A673 (cell line): Measurements from ENCODE around the gene MDN1. TPM values are rescaled to one million over a fixed set of nuclear protein-coding genes. Genes with fewer than 3 reads are reported as not detected.

Source experiments
- BruUV-seq: library from RNA; stranded (reverse); fragments of 400-500 nt; replicated peaks from 2 replicates; lab custom pipeline; 2021; lab: Mats Ljungman, UMichigan
- CTCF ChIA-PET: fragments of 300-600 bp; sonication (Branson Sonifier 250); formaldehyde crosslinking; loops from one replicate; lab custom pipeline; 2022; ENCODE audit warnings: antibody characterized with exemption; lab: Charles Lee
- POLR2A ChIA-PET: fragments of 300-600 bp; sonication (Branson Sonifier 250); formaldehyde crosslinking; loops from one replicate; lab custom pipeline; 2022; ENCODE audit warnings: antibody characterized with exemption; ENCODE audit not compliant: low non-redundant PET; lab: Charles Lee
- DNase-seq: peaks from one replicate; pipeline ENCODE4 v3.0.0-alpha.2; 2015; ENCODE audit warnings: low spot score
- H3K27ac ChIP-seq: fragments of 200-600 bp; sonication (generic); 2 replicates; pipeline ENCODE4 v1.5.1; 2016; ENCODE audit warnings: mixed run types, low read depth, mild to moderate bottlenecking, mixed read lengths, antibody characterized with exemption, low read length; ENCODE audit not compliant: poor library complexity, severe bottlenecking
- H3K27me3 ChIP-seq: fragments of 200-600 bp; sonication (generic); replicated peaks from 2 replicates; pipeline ENCODE4 v1.6.1; 2017; ENCODE audit warnings: mixed run types, low read depth, mild to moderate bottlenecking, mixed read lengths, antibody characterized with exemption, low read length; ENCODE audit not compliant: insufficient read depth, poor library complexity
- H3K36me3 ChIP-seq: fragments of 200-600 bp; sonication (generic); 2 replicates; pipeline ENCODE4 v1.6.1; 2016; ENCODE audit warnings: mixed run types, mild to moderate bottlenecking, mixed read lengths, antibody characterized with exemption, low read length; ENCODE audit not compliant: insufficient read depth, poor library complexity, severe bottlenecking
- H3K4me1 ChIP-seq: fragments of 200-600 bp; sonication (generic); 2 replicates; pipeline ENCODE4 v1.6.1; 2017; ENCODE audit warnings: mixed run types, mild to moderate bottlenecking, mixed read lengths, antibody characterized with exemption, low read length; ENCODE audit not compliant: insufficient read depth, poor library complexity, severe bottlenecking
- H3K4me3 ChIP-seq: fragments of 200-600 bp; sonication (generic); 2 replicates; pipeline ENCODE4 v1.5.1; 2016; ENCODE audit warnings: low read depth, mixed run types, mild to moderate bottlenecking, mixed read lengths, low read length; ENCODE audit not compliant: poor library complexity, severe bottlenecking
- H3K9me3 ChIP-seq: fragments of 200-600 bp; sonication (generic); 2 replicates; pipeline ENCODE4 v1.6.1; 2016; ENCODE audit warnings: mixed run types, low read depth, mild to moderate bottlenecking, mixed read lengths, antibody characterized with exemption, low read length; ENCODE audit not compliant: poor library complexity, severe bottlenecking
- EZH2 ChIP-seq: fragments of 200-600 bp; sonication (generic); IDR thresholded peaks from 2 replicates; pipeline ENCODE4 v1.6.1; 2017; ENCODE audit warnings: borderline replicate concordance, low read depth, mild to moderate bottlenecking, mixed read lengths, antibody characterized with exemption, low read length; ENCODE audit not compliant: poor library complexity, severe bottlenecking
- intact Hi-C: fragments of 100-400 bp; cut with micrococcal nuclease; formaldehyde crosslinking; loops from one replicate; pipeline ENCODE4 v1.10.0; 2022; ENCODE audit not compliant: unreplicated experiment
- total RNA-seq: library from RNA; stranded (reverse); gene quantifications from 2 replicates; pipeline ENCODE4 v1.2.3, GENCODE V29; 2021
- TF ChIP-seq, protein P1 (sequence below): fragments of 300-800, 200-600 bp; sonication (generic); conservative IDR thresholded peaks from 2 replicates; pipeline ENCODE4 v1.5.1; 2017; ENCODE audit warnings: low read depth, mild to moderate bottlenecking, antibody characterized with exemption, low read length, moderate library complexity, mixed read lengths

Gene MDN1
- total RNA-seq, 1 experiment from 2014 or later, result 64.4 TPM

- CTCF ChIA-PET, result no interaction called here
- POLR2A ChIA-PET, result no interaction called here
- H3K4me1 ChIP-seq, result no peaks in the 10 kb centered on the region
- no peaks in the 10 kb centered on the region for H3K9me3 ChIP-seq
- H3K4me3 ChIP-seq, result no peak overlapping the region
- intact Hi-C loops, result no loop called here
- no peaks in the 10 kb centered on the region for H3K27me3 ChIP-seq
- DNase-seq, result no peak
- H3K27ac ChIP-seq, result no peak overlapping the region
- BruUV-seq, result no TSS peak
- no peak for TF ChIP-seq EZH2
- TF ChIP-seq, protein P1, sequence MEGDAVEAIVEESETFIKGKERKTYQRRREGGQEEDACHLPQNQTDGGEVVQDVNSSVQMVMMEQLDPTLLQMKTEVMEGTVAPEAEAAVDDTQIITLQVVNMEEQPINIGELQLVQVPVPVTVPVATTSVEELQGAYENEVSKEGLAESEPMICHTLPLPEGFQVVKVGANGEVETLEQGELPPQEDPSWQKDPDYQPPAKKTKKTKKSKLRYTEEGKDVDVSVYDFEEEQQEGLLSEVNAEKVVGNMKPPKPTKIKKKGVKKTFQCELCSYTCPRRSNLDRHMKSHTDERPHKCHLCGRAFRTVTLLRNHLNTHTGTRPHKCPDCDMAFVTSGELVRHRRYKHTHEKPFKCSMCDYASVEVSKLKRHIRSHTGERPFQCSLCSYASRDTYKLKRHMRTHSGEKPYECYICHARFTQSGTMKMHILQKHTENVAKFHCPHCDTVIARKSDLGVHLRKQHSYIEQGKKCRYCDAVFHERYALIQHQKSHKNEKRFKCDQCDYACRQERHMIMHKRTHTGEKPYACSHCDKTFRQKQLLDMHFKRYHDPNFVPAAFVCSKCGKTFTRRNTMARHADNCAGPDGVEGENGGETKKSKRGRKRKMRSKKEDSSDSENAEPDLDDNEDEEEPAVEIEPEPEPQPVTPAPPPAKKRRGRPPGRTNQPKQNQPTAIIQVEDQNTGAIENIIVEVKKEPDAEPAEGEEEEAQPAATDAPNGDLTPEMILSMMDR, result no peak
- H3K36me3 ChIP-seq, result peaks cover 88% of the 10 kb centered on the region
These were observed 141.1 kb downstream of the MDN1 start for GRCh38 chr6:89678531-89678930.

- DNase-seq, result no peak
- ChIA-PET CTCF (no interaction called here), POLR2A (no interaction called here)
- Histone ChIP-seq H3K4me3 (no peak overlapping the region), H3K27me3 (no peaks in the 10 kb centered on the region), H3K27ac (no peak overlapping the region), H3K4me1 (no peaks in the 10 kb centered on the region), H3K9me3 (no peaks in the 10 kb centered on the region), H3K36me3 (peaks cover 91% of the 10 kb centered on the region)
- intact Hi-C loops, result no loop called here
- TF ChIP-seq EZH2, result no peak
- BruUV-seq, result no TSS peak
These were observed 143.4 kb downstream of the MDN1 start for GRCh38 chr6:89675949-89676748.

DNA sequence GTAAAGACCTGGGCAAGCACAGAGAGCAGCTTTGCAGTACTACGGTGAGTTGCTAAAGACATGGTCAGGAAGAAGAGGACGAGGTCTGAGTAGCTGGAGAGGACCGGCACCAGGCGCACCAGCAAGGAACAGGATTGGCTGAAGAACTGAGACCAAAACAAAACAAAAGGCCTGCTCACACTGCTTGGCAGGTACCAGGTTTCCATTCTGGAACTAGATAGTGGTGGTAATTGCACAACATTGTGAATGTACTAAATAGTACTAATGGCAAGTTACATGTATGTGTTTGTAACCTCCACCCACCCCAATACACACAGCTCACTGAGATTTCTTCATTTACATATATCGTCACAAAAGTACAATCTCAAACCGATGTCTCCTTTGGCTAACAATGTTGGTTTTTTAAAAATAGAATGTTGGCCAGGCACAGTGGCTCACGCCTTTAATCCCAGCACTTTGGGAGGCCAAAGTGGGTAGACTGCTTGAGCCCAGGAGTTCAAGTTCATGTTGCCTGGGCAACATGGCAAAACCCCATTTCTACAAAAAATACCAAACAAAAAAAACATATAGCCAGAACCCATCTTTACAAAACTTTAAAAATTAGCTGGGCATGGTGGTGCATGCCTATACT, 148.5 kb downstream of the MDN1 start:
- POLR2A ChIA-PET, result no interaction called here
- DNase-seq, result no peak
- CTCF ChIA-PET, result no interaction called here
- no peak overlapping the region for H3K4me3 ChIP-seq
- no peaks in the 10 kb centered on the region for H3K9me3 ChIP-seq
- intact Hi-C loops, result no loop called here
- peaks cover 30% of the 10 kb centered on the region for H3K4me1 ChIP-seq
- no TSS peak for BruUV-seq
- TF ChIP-seq, protein P1, result no peak
- no peak for TF ChIP-seq EZH2
- H3K27me3 ChIP-seq, result no peaks in the 10 kb centered on the region
- H3K27ac ChIP-seq, result no peak overlapping the region
- H3K36me3 ChIP-seq, result peaks cover 66% of the 10 kb centered on the region
